HG03457 (cell line): ENCODE measurements around the gene PKMYT1.
"Not testable (repeated sequence)": the region's sequence is repeated elsewhere in the genome, so short reads cannot be mapped to it uniquely, and the experiment has no call there.

ENCODE experiments used
- ATAC-seq: cut with Tn5 transposase; IDR thresholded peaks from one replicate; pipeline ENCODE4 v1.9.1; 2021; ENCODE audit warnings: moderate number of reproducible peaks; ENCODE audit not compliant: unreplicated experiment

Gene PKMYT1

GRCh38 chr16:2937170-2937569, 43.1 kb downstream of the PKMYT1 start:
- no peak for ATAC-seq

DNA sequence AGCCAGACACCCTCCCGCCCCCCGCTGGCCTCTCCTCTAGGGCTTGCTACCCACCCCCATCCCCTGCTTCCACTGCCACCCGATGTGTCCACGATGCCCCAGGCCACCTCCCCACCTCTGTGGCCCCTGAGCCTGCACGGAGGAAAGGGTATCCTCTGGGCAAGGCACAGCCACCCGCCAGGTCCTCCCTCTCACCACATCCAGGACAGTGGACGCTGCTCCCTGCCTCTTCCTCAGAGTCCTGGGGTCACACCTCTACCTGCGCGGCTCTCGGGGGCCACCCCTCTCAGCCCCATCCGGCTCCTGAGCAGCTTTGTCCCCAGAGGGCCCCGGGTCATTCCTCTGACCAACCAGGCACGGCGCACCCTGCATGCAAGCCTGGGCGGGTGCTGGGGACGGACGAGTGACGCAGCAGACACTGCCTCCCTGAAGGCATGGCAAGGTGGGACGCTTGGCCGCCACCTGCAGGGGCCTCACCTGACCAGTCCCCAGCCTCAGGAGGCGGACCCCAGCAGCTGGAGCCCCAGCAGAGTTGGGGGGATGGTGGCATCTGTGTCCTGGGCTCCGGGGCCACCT, 43.7 kb downstream of the PKMYT1 start:
- no peak for ATAC-seq

- ATAC-seq, result no peak
Measured at GRCh38 chr16:2934450-2934849, 45.8 kb downstream of the PKMYT1 start.

- no peak for ATAC-seq
Measured at GRCh38 chr16:2933701-2934100, 46.5 kb downstream of the PKMYT1 start.

- ATAC-seq, result no peak
Measured at GRCh38 chr16:2933136-2933535, 47.1 kb downstream of the PKMYT1 start.

DNA sequence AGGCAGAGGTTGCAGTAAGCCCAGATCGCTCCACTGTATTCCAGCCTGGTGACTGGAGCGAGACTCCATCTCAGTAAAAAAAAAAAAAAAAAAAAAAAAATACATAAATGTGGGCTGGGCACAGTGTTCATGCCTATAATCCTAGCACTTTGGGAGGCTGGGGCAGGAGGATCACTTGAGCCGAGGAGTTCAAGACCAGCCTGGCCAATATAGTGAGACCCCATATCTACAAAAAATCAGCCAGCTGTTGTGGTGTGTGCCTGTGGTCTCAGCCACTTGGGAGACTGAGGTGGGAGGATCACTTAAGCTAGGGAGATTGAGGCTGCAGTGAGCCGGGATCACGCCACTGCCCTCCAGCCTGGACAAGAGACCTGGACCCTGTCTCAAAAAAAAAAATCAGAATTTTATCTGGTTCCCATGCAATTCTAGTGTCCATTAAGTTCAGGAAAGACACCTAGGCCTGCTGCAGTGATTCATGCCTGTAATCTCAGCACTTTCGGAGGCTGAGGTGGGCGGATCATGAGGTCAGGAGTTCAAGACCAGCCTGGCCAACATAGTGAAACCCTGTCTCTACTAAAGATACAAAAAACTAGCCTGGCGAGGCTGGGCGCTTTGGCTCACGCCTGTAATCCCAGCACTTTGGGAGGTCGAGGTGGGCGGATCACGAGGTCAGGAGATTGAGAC, 48.9 kb downstream of the PKMYT1 start:
- ATAC-seq, result not testable (repeated sequence)

DNA sequence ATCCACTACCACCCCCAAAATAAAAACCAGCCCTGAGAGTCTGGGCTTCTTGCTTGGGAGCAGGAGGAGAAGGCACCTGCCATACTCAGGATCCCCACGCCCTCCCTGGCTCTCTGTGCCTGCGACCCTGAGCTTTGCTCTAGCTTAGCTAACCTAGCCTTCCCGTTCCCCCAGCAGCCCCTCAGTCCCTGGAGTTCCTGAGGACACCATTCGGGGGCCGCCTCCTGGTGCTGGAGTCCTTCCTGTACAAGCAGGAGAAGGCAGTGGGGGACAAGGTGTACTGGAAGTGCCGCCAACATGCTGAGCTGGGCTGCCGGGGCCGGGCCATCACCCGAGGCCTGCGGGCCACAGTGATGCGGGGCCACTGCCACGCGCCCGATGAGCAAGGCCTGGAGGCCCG, 50.0 kb downstream of the PKMYT1 start:
- no peak for ATAC-seq

GRCh38 chr16:2929693-2930092, 50.6 kb downstream of the PKMYT1 start:
- ATAC-seq, result no peak

GRCh38 chr16:2928796-2929195, 51.5 kb downstream of the PKMYT1 start:
- ATAC-seq, result no peak

GRCh38 chr16:2928151-2928550, 52.1 kb downstream of the PKMYT1 start:
- not testable (repeated sequence) for ATAC-seq

GRCh38 chr16:2927010-2927646, 53.1 kb downstream of the PKMYT1 start:
- ATAC-seq, result no peak

DNA sequence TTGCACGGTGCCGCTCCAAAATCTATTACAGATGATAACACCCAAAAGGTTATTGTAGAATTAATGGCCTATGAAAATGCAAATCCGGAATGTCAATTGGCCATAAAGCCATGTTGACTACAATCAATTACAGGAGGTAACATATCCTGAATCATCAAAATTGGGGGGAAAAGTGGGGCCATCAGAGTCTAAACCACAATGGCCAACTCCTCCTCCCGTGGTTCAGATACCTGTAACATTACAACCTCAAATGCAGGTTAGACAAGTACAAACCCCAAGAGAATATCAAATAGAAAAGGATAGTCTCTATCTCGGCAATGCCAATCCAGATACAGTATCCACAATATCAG, 53.6 kb downstream of the PKMYT1 start:
- ATAC-seq, result no peak

DNA sequence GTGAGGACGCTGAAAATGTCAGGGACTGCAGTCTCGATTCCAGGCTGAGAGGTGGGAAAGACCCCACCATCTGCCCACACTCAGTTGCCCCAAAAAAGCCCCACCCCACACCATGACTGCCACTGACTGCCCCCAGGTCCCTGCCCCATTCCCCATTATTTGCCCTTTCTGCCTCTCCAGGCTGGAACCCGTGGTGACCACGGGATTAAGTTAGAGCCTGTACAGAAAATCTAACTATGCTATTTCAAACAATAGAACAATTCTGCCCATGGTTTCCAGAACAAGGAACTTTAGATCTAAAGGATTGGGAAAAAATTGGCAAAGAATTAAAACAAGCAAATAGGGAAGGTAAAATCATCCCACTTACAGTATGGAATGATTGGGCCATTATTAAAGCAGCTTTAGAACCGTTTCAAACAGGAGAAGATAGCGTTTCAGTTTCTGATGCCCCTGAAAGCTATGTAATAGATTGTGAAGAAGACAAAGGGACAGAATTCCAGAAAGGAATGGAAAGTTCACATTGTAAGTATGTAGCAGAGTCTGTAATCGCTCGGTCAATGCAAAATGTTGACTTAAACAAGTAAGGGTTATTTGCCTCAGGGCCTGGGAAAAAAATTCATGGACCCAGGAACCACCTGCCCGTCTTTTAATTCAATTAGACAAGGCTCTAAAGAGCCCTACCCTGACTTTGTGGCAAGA, 54.1 kb downstream of the PKMYT1 start:
- ATAC-seq, result no peak

- ATAC-seq, result no peak
Measured at GRCh38 chr16:2924901-2925755, 55.1 kb downstream of the PKMYT1 start.

GRCh38 chr16:2923481-2923880, 56.8 kb downstream of the PKMYT1 start:
- no peak for ATAC-seq
